ENCODE measurements around the gene CLSTN2.

CLSTN2 gene

GRCh38 chr3:139928708-139929505 lies 6.1 kb upstream of the CLSTN2 start:
- no peak for DNase-seq (ENCODE audit: low read depth in 1 of 2, low spot score in 1 of 2)
- in situ Hi-C loops (cut with HindIII; ENCODE audit: low pct_unique_long_range_greater_than_20kb, low sequenced_read_pairs) = no loop called here
- no peak for TF ChIP-seq JUND (IDR thresholded peaks at IDR 0.05; ENCODE audit: low read depth)

- no peak for TF ChIP-seq JUND (IDR thresholded peaks at IDR 0.05; ENCODE audit: low read depth)
- no peak for DNase-seq (ENCODE audit: low read depth in 1 of 2, low spot score in 1 of 2)
- in situ Hi-C loops (cut with HindIII; ENCODE audit: low pct_unique_long_range_greater_than_20kb, low sequenced_read_pairs) = no loop called here
Measured at GRCh38 chr3:139930211-139930610, 4.8 kb upstream of the CLSTN2 start.

- TF ChIP-seq JUND (IDR thresholded peaks at IDR 0.05; ENCODE audit: low read depth) = no peak
- in situ Hi-C loops (cut with HindIII; ENCODE audit: low pct_unique_long_range_greater_than_20kb, low sequenced_read_pairs) = no loop called here
- no peak for DNase-seq (ENCODE audit: low read depth in 1 of 2, low spot score in 1 of 2)
Measured at GRCh38 chr3:139933766-139934165, 1.2 kb upstream of the CLSTN2 start.

- in situ Hi-C loops (cut with HindIII; ENCODE audit: low pct_unique_long_range_greater_than_20kb, low sequenced_read_pairs) = no loop called here
- TF ChIP-seq JUND (IDR thresholded peaks at IDR 0.05; ENCODE audit: low read depth) = no peak
- DNase-seq (ENCODE audit: low read depth in 1 of 2, low spot score in 1 of 2) = peak; percentile 46 to 74
Measured at GRCh38 chr3:139934613-139935015, 371 bp upstream of the CLSTN2 start.

- DNase-seq (ENCODE audit: low read depth in 1 of 2, low spot score in 1 of 2) = peak; percentile 64 to 72
- in situ Hi-C loops (cut with HindIII; ENCODE audit: low pct_unique_long_range_greater_than_20kb, low sequenced_read_pairs) = no loop called here
- TF ChIP-seq JUND (IDR thresholded peaks at IDR 0.05; ENCODE audit: low read depth) = no peak
Measured at GRCh38 chr3:139935866-139936817, 1.2 kb downstream of the CLSTN2 start.

GRCh38 chr3:139937674-139938279 lies 2.8 kb downstream of the CLSTN2 start:
- no peak for TF ChIP-seq JUND (IDR thresholded peaks at IDR 0.05; ENCODE audit: low read depth)
- in situ Hi-C loops (cut with HindIII; ENCODE audit: low pct_unique_long_range_greater_than_20kb, low sequenced_read_pairs) = no loop called here
- DNase-seq (ENCODE audit: low read depth in 1 of 2, low spot score in 1 of 2) = peak; percentile 50 to 66

- no peak for TF ChIP-seq JUND (IDR thresholded peaks at IDR 0.05; ENCODE audit: low read depth)
Measured at GRCh38 chr3:139939681-139940190, 4.8 kb downstream of the CLSTN2 start.

GRCh38 chr3:139940622-139941021 lies 5.6 kb downstream of the CLSTN2 start:
- TF ChIP-seq JUND (IDR thresholded peaks at IDR 0.05; ENCODE audit: low read depth) = no peak

More at GRCh38 chr3:139939681-139940190, 4.8 kb downstream of the CLSTN2 start:
- no peak for DNase-seq (ENCODE audit: low read depth in 1 of 2, low spot score in 1 of 2)
- in situ Hi-C loops (cut with HindIII; ENCODE audit: low pct_unique_long_range_greater_than_20kb, low sequenced_read_pairs) = no loop called here

GRCh38 chr3:139941580-139941979 lies 6.6 kb downstream of the CLSTN2 start:
- in situ Hi-C loops (cut with HindIII; ENCODE audit: low pct_unique_long_range_greater_than_20kb, low sequenced_read_pairs) = no loop called here
- DNase-seq (ENCODE audit: low read depth in 1 of 2, low spot score in 1 of 2) = no peak
- no peak for TF ChIP-seq JUND (IDR thresholded peaks at IDR 0.05; ENCODE audit: low read depth)

More at GRCh38 chr3:139940622-139941021, 5.6 kb downstream of the CLSTN2 start:
- in situ Hi-C loops (cut with HindIII; ENCODE audit: low pct_unique_long_range_greater_than_20kb, low sequenced_read_pairs) = no loop called here
- no peak for DNase-seq (ENCODE audit: low read depth in 1 of 2, low spot score in 1 of 2)

- no peak for DNase-seq (ENCODE audit: low read depth in 1 of 2, low spot score in 1 of 2)
- in situ Hi-C loops (cut with HindIII; ENCODE audit: low pct_unique_long_range_greater_than_20kb, low sequenced_read_pairs) = no loop called here
- TF ChIP-seq JUND (IDR thresholded peaks at IDR 0.05; ENCODE audit: low read depth) = no peak
Measured at GRCh38 chr3:139944256-139944910, 9.4 kb downstream of the CLSTN2 start.

GRCh38 chr3:139945386-139945785 lies 10.4 kb downstream of the CLSTN2 start:
- in situ Hi-C loops (cut with HindIII; ENCODE audit: low pct_unique_long_range_greater_than_20kb, low sequenced_read_pairs) = no loop called here
- TF ChIP-seq JUND (IDR thresholded peaks at IDR 0.05; ENCODE audit: low read depth) = no peak
- DNase-seq (ENCODE audit: low read depth in 1 of 2, low spot score in 1 of 2) = no peak

GRCh38 chr3:139945942-139946341 lies 11.0 kb downstream of the CLSTN2 start:
- TF ChIP-seq JUND (IDR thresholded peaks at IDR 0.05; ENCODE audit: low read depth) = no peak
- in situ Hi-C loops (cut with HindIII; ENCODE audit: low pct_unique_long_range_greater_than_20kb, low sequenced_read_pairs) = no loop called here
- DNase-seq (ENCODE audit: low read depth in 1 of 2, low spot score in 1 of 2) = no peak

Data from T47D (cell line).